Measurements from ENCODE around the gene CCDC70.

The CCDC70 gene

GRCh38 chr13:51912091-51912490 lies 50.3 kb downstream of the CCDC70 start:
- no peak for DNase-seq

- no peak for DNase-seq
These were observed 50.9 kb downstream of the CCDC70 start for GRCh38 chr13:51912511-51913225.

- DNase-seq = no peak
These were observed 51.8 kb downstream of the CCDC70 start for GRCh38 chr13:51913421-51914136.

- DNase-seq = no peak
These were observed 52.3 kb downstream of the CCDC70 start for GRCh38 chr13:51914137-51914493.

Data from femur (tissue), 1 donor.